GM23338 (cell line): ENCODE data around the gene R3HDML. TPM values are rescaled to one million over a fixed set of nuclear protein-coding genes. Genes with fewer than 3 reads are reported as not detected.

Experiments
- ATAC-seq: fragments of 200-7000 bp; cut with Tn5 transposase; 3 replicates; pipeline ENCODE4 v1.9.1; 2020
- DNase-seq: peaks from one replicate; pipeline ENCODE4 v3.0.0-alpha.2; 2015; ENCODE audit warnings: low spot score
- H2AFZ ChIP-seq: fragments of 200-600 bp; sonication (generic); 2 replicates; pipeline ENCODE4 v1.8.0; 2016; ENCODE audit warnings: antibody characterized with exemption, mild to moderate bottlenecking, moderate library complexity
- H3F3A ChIP-seq: fragments of 200-600 bp; sonication (generic); replicated peaks from 2 replicates; pipeline ENCODE4 v1.8.0; 2017; ENCODE audit warnings: antibody characterized with exemption, mixed run types, low read depth
- H3K27ac ChIP-seq: fragments of 200-600 bp; sonication (generic); 2 replicates; pipeline ENCODE4 v1.6.1; 2016; ENCODE audit warnings: low read depth
- H3K27me3 ChIP-seq: fragments of 200-600 bp; sonication (generic); 2 replicates; pipeline ENCODE4 v1.8.0; 2016; ENCODE audit warnings: mild to moderate bottlenecking, mixed run types, moderate library complexity; ENCODE audit not compliant: insufficient read depth
- H3K36me3 ChIP-seq: fragments of 200-600 bp; sonication (generic); 2 replicates; pipeline ENCODE4 v1.8.0; 2016; ENCODE audit warnings: mild to moderate bottlenecking; ENCODE audit not compliant: insufficient read depth
- H3K4me1 ChIP-seq: fragments of 200-600 bp; sonication (generic); 2 replicates; pipeline ENCODE4 v1.8.0; 2016; ENCODE audit warnings: mild to moderate bottlenecking, moderate library complexity; ENCODE audit not compliant: insufficient read depth
- H3K4me2 ChIP-seq: fragments of 200-600 bp; sonication (generic); 2 replicates; pipeline ENCODE4 v1.7.1; 2017; ENCODE audit warnings: mixed run types
- H3K4me3 ChIP-seq: fragments of 200-600 bp; sonication (generic); 2 replicates; pipeline ENCODE4 v1.6.1; 2016; ENCODE audit warnings: mixed run types
- H3K79me2 ChIP-seq: fragments of 200-600 bp; sonication (generic); replicated peaks from 2 replicates; pipeline ENCODE4 v1.8.0; 2017; ENCODE audit warnings: mild to moderate bottlenecking; ENCODE audit not compliant: insufficient read depth
- H3K9me2 ChIP-seq: fragments of 200-600 bp; sonication (generic); 2 replicates; pipeline ENCODE4 v1.8.0; 2017; ENCODE audit not compliant: insufficient read depth
- H4K20me1 ChIP-seq: fragments of 200-600 bp; sonication (generic); replicated peaks from 2 replicates; pipeline ENCODE4 v1.8.0; 2017; ENCODE audit warnings: mild to moderate bottlenecking; ENCODE audit not compliant: insufficient read depth
- H3K27ac Mint-ChIP-seq: 2 replicates; pipeline ENCODE4 v1.8.0; 2020; ENCODE audit warnings: inconsistent platforms, mild to moderate bottlenecking, moderate library complexity, mixed read lengths
- H3K27me3 Mint-ChIP-seq: 3 replicates; pipeline ENCODE4 v1.8.0; 2022; ENCODE audit warnings: low read depth, mild to moderate bottlenecking, moderate library complexity, mixed read lengths, inconsistent platforms; ENCODE audit not compliant: insufficient read depth, poor library complexity
- H3K36me3 Mint-ChIP-seq: 3 replicates; pipeline ENCODE4 v1.8.0; 2021; ENCODE audit warnings: low read depth, mild to moderate bottlenecking, inconsistent platforms, moderate library complexity, mixed read lengths
- H3K4me1 Mint-ChIP-seq: 3 replicates; pipeline ENCODE4 v1.8.0; 2020; ENCODE audit warnings: mild to moderate bottlenecking, inconsistent platforms, mixed read lengths
- H3K4me3 Mint-ChIP-seq: 3 replicates; pipeline ENCODE4 v1.8.0; 2021; ENCODE audit warnings: moderate library complexity, mild to moderate bottlenecking, inconsistent platforms, mixed read lengths
- H3K9me3 Mint-ChIP-seq: 3 replicates; pipeline ENCODE4 v1.8.0; 2020; ENCODE audit warnings: moderate library complexity, mild to moderate bottlenecking, inconsistent platforms, mixed read lengths
- CREB1 ChIP-seq: fragments of 250-450 bp; sonication (Bioruptor Pico); IDR thresholded peaks from 2 replicates; pipeline ENCODE4 v1.5.0; 2020; ENCODE audit warnings: low read depth, mild to moderate bottlenecking, moderate library complexity
- EZH2 ChIP-seq: fragments of 200-600 bp; sonication (generic); IDR thresholded peaks from one replicate; pipeline ENCODE4 v1.8.0; 2017; ENCODE audit warnings: antibody characterized with exemption, mild to moderate bottlenecking, low read depth; ENCODE audit not compliant: unreplicated experiment
- EZH2phosphoT487 ChIP-seq: fragments of 200-600 bp; sonication (generic); IDR thresholded peaks from one replicate; pipeline ENCODE4 v1.8.1; 2018; ENCODE audit warnings: antibody characterized with exemption; ENCODE audit not compliant: unreplicated experiment
- JUNB ChIP-seq: IDR thresholded peaks from one replicate; pipeline ENCODE4 v1.6.1; 2016; ENCODE audit warnings: antibody characterized with exemption; ENCODE audit not compliant: unreplicated experiment
- STAT1 ChIP-seq: IDR thresholded peaks from one replicate; pipeline ENCODE4 v1.6.1; 2016; ENCODE audit warnings: antibody characterized with exemption; ENCODE audit not compliant: unreplicated experiment
- ZNF331 ChIP-seq: fragments of 250-450 bp; sonication (Bioruptor Pico); IDR thresholded peaks from 2 replicates; pipeline ENCODE4 v1.5.0; 2020; ENCODE audit warnings: low read depth, mild to moderate bottlenecking, moderate library complexity
- ZNF462 ChIP-seq: fragments of 250-450 bp; sonication (Bioruptor Pico); IDR thresholded peaks from 2 replicates; pipeline ENCODE4 v1.5.0; 2020; ENCODE audit warnings: mild to moderate bottlenecking, moderate library complexity
- polyA plus RNA-seq: library from polyadenylated mRNA; unstranded; fragments of >200 nt; fragmentation: Nextera tagmentation; extraction: Ambion mirVana; gene quantifications from 2 replicates; pipeline ENCODE4 v1.2.1, GENCODE V29; 2016
- total RNA-seq: library from RNA; depleted of rRNA; stranded (reverse); fragments of >200 nt; shearing (Covaris generic); gene quantifications from 2 replicates; pipeline ENCODE4 v1.2.3, GENCODE V29; 2014

R3HDML gene
- total and polyA plus RNA-seq, 2 experiments from 2014 or later: not detected

- no peak for TF ChIP-seq ZNF462 (CRISPR knock-in tag)
Measured at GRCh38 chr20:44331201-44331600, 5.6 kb upstream of the R3HDML start (continued).

- DNase-seq: no peak
- Mint-ChIP-seq H3K4me3 (no peak overlapping the region), H3K9me3 (no peaks in the 10 kb centered on the region), H3K27me3 (peaks cover 5% of the 10 kb centered on the region), H3K4me1 (peaks cover 17% of the 10 kb centered on the region), H3K27ac (no peak overlapping the region), H3K36me3 (no peaks in the 10 kb centered on the region)
- Histone ChIP-seq H4K20me1 (no peaks in the 10 kb centered on the region), H2AFZ (no peak overlapping the region), H3K79me2 (no peaks in the 10 kb centered on the region), H3K4me3 (no peak overlapping the region), H3K27me3 (no peaks in the 10 kb centered on the region), H3K4me1 (peaks cover 3% of the 10 kb centered on the region; the same call in 1 of the 2 replicates), H3K36me3 (no peaks in the 10 kb centered on the region), H3K27ac (no peak overlapping the region), H3K9me2 (no peaks in the 10 kb centered on the region), H3K4me2 (no peak overlapping the region), H3F3A (no peaks in the 10 kb centered on the region)
- ATAC-seq: no peak
- no peak for TF ChIP-seq EZH2phosphoT487
- no peak for TF ChIP-seq STAT1
- TF ChIP-seq ZNF462 (CRISPR knock-in tag): no peak
- TF ChIP-seq JUNB: no peak
- no peak for TF ChIP-seq ZNF331 (CRISPR knock-in tag)
- no peak for TF ChIP-seq CREB1 (CRISPR knock-in tag)
- no peak for TF ChIP-seq EZH2
Measured at GRCh38 chr20:44334306-44334705, 2.5 kb upstream of the R3HDML start.
